ENCODE data around the gene KLHL6. TPM values are rescaled to one million over a fixed set of nuclear protein-coding genes. Genes with fewer than 3 reads are reported as not detected.

The KLHL6 gene
- total and polyA plus RNA-seq, 2 of the 13 experiments (the other 11 are each of a cell fraction or from before 2014, with no cell fraction given), result not detected

- no peak for TF ChIP-seq ZNF646 (CRISPR knock-in tag; IDR thresholded peaks at IDR 0.05)
- TF ChIP-seq ZNF121 (CRISPR knock-in tag; IDR thresholded peaks at IDR 0.05), result no peak
- no peak for TF ChIP-seq KDM4B (CRISPR knock-in tag; IDR thresholded peaks at IDR 0.05)
- no peak for TF ChIP-seq KLF13 (CRISPR knock-in tag; IDR thresholded peaks at IDR 0.05)
- TF ChIP-seq CSRNP2 (CRISPR knock-in tag; conservative IDR thresholded peaks at IDR 0.05; ENCODE audit: low read depth), result no peak
These were observed 36.5 kb upstream of the KLHL6 start (continued) for GRCh38 chr3:183591881-183592521.

Data from HepG2 (cell line).